ENCODE data around the gene SOX5.

DNA sequence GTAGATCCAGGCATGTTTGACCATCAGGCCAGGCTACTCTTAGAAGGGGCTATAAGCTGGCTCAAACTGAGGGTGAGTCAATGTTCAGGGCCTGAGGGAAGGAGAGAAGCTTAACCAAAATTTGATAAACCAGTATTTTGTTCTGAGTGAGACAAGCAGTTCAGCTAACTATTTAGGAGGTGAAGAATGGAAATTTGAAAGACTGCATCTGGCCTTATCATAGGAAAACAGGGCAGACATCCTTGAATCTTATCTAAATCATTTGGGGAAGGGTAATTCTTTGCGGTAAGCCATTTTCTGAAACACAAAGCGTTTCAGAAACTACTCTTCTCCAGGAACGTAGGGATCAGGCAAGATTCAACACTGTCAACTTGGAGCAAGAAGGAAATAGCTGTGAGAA lies 447.2 kb downstream of the SOX5 start:
- TF ChIP-seq POLR2A (conservative IDR thresholded peaks at IDR 0.05) (no peak), REST (IDR thresholded peaks at IDR 0.05; ENCODE audit: borderline replicate concordance) (no peak), REST (CRISPR knock-in tag; IDR thresholded peaks at IDR 0.05; ENCODE audit: low read depth) (no peak), CEBPB (tag; IDR thresholded peaks at IDR 0.05) (no peak), JUND (IDR thresholded peaks at IDR 0.05; ENCODE audit: borderline replicate concordance, low read depth, low read length) (no peak), JUND (tag; IDR thresholded peaks at IDR 0.05; ENCODE audit: borderline replicate concordance, low read depth, low read length) (no peak; the same call in 2 of the 3 replicates), CTCF (IDR thresholded peaks at IDR 0.05 in 2 of 3, conservative IDR thresholded peaks at IDR 0.05 in 1 of 3; ENCODE audit: insufficient read depth in 2 of 3, low read depth in 1 of 3, low read length in 3 of 3) (no peak)
